ENCODE measurements around the gene ATPAF2.

The ATPAF2 gene

DNA sequence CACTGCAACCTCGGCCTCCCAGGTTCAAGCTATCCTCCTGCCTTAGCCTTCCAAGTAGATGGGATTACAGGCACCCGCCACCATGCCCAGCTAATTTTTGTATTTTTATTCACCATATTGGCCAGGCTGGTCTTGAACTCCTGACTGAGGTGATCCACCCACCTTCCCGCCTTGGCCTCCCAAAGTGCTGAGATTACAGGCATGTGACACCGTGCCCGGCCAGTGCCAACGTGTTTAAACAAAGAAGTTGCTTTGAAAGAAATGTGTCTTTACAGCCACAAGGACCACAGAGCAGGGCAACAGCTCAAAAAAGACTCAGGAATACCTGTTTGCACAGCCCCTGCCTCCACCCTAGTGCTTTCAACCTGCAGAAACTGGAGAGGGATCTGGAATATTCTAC is 25.0 kb downstream of the ATPAF2 start:
- no peak for DNase-seq (ENCODE audit: low read depth, low spot score)
- in situ Hi-C loops (cut with HindIII; ENCODE audit: low sequenced_read_pairs), result no loop called here
- TF ChIP-seq, protein P1, sequence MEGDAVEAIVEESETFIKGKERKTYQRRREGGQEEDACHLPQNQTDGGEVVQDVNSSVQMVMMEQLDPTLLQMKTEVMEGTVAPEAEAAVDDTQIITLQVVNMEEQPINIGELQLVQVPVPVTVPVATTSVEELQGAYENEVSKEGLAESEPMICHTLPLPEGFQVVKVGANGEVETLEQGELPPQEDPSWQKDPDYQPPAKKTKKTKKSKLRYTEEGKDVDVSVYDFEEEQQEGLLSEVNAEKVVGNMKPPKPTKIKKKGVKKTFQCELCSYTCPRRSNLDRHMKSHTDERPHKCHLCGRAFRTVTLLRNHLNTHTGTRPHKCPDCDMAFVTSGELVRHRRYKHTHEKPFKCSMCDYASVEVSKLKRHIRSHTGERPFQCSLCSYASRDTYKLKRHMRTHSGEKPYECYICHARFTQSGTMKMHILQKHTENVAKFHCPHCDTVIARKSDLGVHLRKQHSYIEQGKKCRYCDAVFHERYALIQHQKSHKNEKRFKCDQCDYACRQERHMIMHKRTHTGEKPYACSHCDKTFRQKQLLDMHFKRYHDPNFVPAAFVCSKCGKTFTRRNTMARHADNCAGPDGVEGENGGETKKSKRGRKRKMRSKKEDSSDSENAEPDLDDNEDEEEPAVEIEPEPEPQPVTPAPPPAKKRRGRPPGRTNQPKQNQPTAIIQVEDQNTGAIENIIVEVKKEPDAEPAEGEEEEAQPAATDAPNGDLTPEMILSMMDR (IDR thresholded peaks at IDR 0.05; ENCODE audit: low read depth, low read length), result no peak
- no peak overlapping the region for H3K4me3 ChIP-seq (ENCODE audit: low read depth, low read length)

DNA sequence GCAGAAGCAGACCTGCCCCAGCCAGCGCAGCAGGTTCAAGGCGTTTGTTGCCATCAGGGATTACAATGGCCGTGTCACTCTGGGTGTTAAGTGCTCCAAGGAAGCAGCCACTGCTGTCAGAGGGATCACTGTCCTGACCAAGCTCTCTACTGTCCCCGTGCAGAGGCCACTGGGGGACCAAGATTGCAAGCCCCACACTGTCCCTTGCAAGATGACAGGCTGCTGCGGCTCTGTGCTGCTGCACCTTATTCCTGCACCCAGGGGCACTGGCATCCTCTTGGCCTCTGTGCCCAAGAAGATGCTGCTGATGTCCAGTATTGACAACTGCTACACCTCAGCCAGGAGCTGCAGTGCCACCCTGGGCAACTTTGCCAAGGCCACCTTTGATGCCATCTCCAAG is 27.7 kb downstream of the ATPAF2 start:
- no peak for DNase-seq (ENCODE audit: low read depth, low spot score)
- TF ChIP-seq, protein P1 (IDR thresholded peaks at IDR 0.05; ENCODE audit: low read depth, low read length), result no peak
- no peak overlapping the region for H3K4me3 ChIP-seq (ENCODE audit: low read depth, low read length)
- in situ Hi-C loops (cut with HindIII; ENCODE audit: low sequenced_read_pairs), result no loop called here

DNA sequence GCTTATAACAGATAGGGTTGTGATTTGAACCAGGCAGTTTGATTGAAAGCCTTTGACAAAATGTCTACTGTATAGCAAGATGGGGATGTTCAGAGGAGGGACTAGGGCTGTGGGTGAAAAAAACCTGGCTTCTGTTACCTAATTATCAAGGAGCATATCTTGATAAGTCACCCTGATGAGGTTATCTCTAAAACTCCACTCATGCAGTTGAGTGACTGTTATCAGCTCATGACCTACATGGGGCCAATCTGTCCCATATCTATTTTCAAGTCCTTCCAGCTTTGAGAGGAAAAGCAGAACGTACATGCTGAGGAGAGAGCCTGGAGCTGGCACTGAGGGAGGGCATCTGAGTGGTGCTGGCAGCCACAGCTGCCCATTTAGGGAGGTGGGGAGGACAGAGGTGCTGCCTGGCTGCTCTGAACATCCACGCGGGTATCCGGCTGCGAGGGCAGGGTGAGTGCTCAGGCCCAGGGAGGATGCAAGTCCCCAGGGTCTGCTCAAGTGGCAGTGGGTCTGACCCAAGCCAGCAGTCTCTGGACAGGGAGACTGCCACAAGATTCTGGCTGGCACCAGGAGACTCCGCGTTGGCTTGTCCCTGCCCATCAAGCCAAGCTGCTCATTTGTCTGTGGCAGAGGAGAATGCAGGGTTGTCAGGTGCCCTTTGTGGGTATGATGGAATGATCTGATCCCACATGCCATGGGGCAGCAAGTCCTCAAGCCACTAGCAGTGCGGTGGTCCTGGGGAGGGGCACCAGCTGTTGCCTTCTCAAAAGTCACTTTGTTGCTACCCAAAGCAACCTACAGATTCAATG is 29.2 kb downstream of the ATPAF2 start:
- TF ChIP-seq, protein P1 (IDR thresholded peaks at IDR 0.05; ENCODE audit: low read depth, low read length), result no peak
- in situ Hi-C loops (cut with HindIII; ENCODE audit: low sequenced_read_pairs), result no loop called here
- no peak overlapping the region for H3K4me3 ChIP-seq (ENCODE audit: low read depth, low read length)
- no peak for DNase-seq (ENCODE audit: low read depth, low spot score)

DNA sequence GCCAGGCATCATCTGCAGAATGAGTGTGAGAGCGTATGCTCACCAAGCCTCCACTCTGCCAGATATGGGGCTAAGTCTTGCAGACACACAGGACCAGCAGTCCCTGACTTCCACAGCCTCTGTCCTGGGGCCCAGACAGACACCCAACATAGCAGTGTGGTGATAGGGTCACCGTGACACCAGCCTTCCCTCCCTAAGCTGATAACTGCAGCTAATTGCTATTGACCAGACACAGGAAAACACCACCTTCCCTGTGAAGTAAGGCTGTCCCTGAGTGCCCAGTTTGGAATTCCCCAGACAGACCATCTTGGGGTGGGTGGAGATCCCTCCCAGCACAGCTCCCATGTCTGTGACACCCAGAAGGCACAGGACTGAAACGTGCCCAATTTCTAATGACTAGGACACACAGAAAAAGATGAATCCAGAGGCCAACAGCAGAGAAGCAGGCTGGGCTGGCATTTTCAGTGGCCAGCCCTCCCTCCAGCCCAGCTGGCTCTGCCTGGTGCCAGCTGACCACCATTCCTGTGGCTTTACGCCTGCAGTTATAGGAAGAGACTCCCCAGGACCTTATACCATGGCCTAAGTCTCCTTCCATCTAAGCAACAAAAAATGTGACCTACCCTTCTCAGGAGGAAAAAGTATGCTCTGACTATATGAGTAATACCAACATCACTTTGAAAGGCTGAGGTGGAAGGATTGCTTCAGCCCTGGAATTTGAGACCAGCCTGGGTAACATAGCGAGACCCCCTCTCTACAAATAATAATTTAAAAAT is 30.3 kb downstream of the ATPAF2 start:
- in situ Hi-C loops (cut with HindIII; ENCODE audit: low sequenced_read_pairs), result no loop called here
- peak; percentile 68 for DNase-seq (ENCODE audit: low read depth, low spot score)
- TF ChIP-seq, protein P1 (IDR thresholded peaks at IDR 0.05; ENCODE audit: low read depth, low read length), result no peak
- H3K4me3 ChIP-seq (ENCODE audit: low read depth, low read length), result no peak overlapping the region

DNA sequence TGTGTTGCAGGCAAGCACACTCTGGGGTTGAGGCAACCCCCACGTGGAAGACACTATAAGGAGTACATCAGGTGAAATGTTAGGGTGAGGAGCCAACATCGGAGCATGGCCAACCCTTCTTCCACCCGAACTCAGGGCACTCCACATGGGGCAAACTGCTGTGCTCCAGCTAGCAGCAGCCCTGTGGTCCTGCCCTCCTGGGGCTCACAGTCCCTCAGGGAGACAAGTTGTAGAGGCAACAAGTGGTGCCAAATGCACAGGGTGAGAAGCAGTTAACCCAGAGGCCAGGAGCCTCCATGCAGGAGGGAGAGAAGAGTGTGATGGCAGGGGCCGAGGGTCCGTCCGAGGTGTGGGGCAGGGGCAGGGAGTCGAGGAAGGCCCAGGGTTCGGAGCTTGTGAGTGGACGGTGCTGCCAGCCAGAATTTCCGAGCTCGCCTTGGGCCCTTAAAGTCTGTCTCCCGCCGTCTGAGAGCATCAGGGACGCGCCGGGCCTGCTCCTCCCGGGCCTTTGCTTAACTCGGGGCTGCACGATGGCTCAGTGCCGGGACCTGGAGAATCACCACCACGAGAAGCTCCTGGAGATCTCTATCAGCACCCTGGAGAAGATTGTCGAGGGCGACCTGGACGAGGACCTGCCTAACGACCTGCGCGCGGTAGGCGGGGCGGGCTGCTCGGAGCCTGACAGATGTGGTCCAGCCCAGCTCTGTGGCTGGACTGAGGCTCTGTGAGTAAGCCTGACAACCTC is 32.3 kb downstream of the ATPAF2 start:
- DNase-seq (ENCODE audit: low read depth, low spot score), result no peak
- in situ Hi-C loops (cut with HindIII; ENCODE audit: low sequenced_read_pairs), result no loop called here
- no peak overlapping the region for H3K4me3 ChIP-seq (ENCODE audit: low read depth, low read length)
- TF ChIP-seq, protein P1 (IDR thresholded peaks at IDR 0.05; ENCODE audit: low read depth, low read length), result no peak

DNA sequence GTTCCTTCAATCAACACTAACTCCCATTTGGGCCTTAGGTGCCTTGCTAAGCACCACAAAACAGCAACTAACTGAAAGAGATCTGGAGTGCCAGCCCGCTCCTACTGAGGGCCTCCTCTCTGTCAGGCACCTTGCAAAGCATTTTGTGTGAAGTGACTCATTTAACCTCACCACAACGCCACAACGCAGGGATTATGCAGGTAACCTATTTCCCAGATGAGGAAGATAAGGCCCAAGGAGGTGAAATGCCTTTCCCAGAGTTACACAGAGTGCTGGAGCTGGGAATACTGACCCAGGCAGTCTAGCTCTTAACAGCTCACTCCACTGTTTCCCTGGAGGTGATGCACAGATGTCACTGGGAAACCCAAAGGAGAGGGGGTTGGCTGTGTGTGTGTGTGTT is 33.5 kb downstream of the ATPAF2 start:
- in situ Hi-C loops (cut with HindIII; ENCODE audit: low sequenced_read_pairs), result no loop called here
- H3K4me3 ChIP-seq (ENCODE audit: low read depth, low read length), result no peak overlapping the region
- TF ChIP-seq, protein P1 (IDR thresholded peaks at IDR 0.05; ENCODE audit: low read depth, low read length), result no peak
- DNase-seq (ENCODE audit: low read depth, low spot score), result no peak
